Liver (tissue), 9 donors: ENCODE measurements around the gene RPH3AL. TPM values are rescaled to one million over a fixed set of nuclear protein-coding genes. Genes with fewer than 3 reads are reported as not detected.

Experiments
- DNase-seq: peaks from one replicate; pipeline ENCODE4 v3.0.0-alpha.2; 2017; ENCODE audit warnings: low spot score
- H3K27ac ChIP-seq, 2 donors: one replicate each; pipeline ENCODE4 v1.7.0; 2013; ENCODE audit warnings: inconsistent platforms in 2 of 2, low read length in 2 of 2, control low read depth in 1 of 2, low read depth in 1 of 2, mild to moderate bottlenecking in 1 of 2
- H3K27me3 ChIP-seq, 4 donors: one replicate each; pipeline versions ENCODE4 v1.6.1 to v1.7.0; 2013; ENCODE audit warnings: low read length in 3 of 4, inconsistent platforms in 1 of 4, mild to moderate bottlenecking in 1 of 4, moderate library complexity in 1 of 4; ENCODE audit not compliant: control insufficient read depth in 4 of 4, insufficient read depth in 4 of 4
- H3K36me3 ChIP-seq, 4 donors: one replicate each; pipeline versions ENCODE4 v1.6.1 to v1.7.0; 2013; ENCODE audit warnings: low read length in 3 of 4, mild to moderate bottlenecking in 3 of 4, low read depth in 1 of 4, moderate library complexity in 1 of 4; ENCODE audit not compliant: control insufficient read depth in 4 of 4, insufficient read depth in 3 of 4
- H3K4me1 ChIP-seq, 4 donors: one replicate each; pipeline versions ENCODE4 v1.6.1 to v1.7.0; 2013; ENCODE audit warnings: low read length in 3 of 4, mild to moderate bottlenecking in 3 of 4, moderate library complexity in 1 of 4; ENCODE audit not compliant: control insufficient read depth in 4 of 4, insufficient read depth in 4 of 4
- H3K4me3 ChIP-seq, 3 donors: one replicate each; pipeline versions ENCODE4 v1.6.1 to v1.7.0; 2013; ENCODE audit warnings: low read length in 3 of 3, control low read depth in 1 of 3, low read depth in 1 of 3, mild to moderate bottlenecking in 1 of 3
- H3K9ac ChIP-seq, 2 donors: one replicate each; pipeline ENCODE4 v1.7.0; 2013; ENCODE audit warnings: low read length in 2 of 2, mild to moderate bottlenecking in 2 of 2, moderate library complexity in 2 of 2, control low read depth in 1 of 2, low read depth in 1 of 2
- H3K9me3 ChIP-seq, 4 donors: one replicate each; pipeline versions ENCODE4 v1.6.1 to v1.7.0; 2013; ENCODE audit warnings: low read length in 3 of 4; ENCODE audit not compliant: control insufficient read depth in 4 of 4
- EGR1 ChIP-seq, 2 donors: IDR thresholded peaks; 2 replicates each; pipeline ENCODE4 v1.6.1; 2016 to 2018; ENCODE audit warnings: antibody characterized with exemption in 2 of 2, low read depth in 2 of 2
- FOXA1 ChIP-seq: IDR thresholded peaks from 2 replicates; pipeline ENCODE4 v1.6.1; 2016; ENCODE audit warnings: antibody characterized with exemption
- GABPA ChIP-seq, 2 donors: IDR thresholded peaks in 1 of 2; conservative IDR thresholded peaks in 1 of 2; 2 replicates each; pipeline ENCODE4 v1.6.1; 2016; ENCODE audit warnings: antibody characterized with exemption in 2 of 2, mild to moderate bottlenecking in 1 of 2, moderate library complexity in 1 of 2
- HNF4G ChIP-seq: IDR thresholded peaks from 2 replicates; pipeline ENCODE4 v1.6.1; 2016; ENCODE audit warnings: antibody characterized with exemption
- JUND ChIP-seq, 2 donors: IDR thresholded peaks; 2 replicates each; pipeline ENCODE4 v1.6.1; 2016; ENCODE audit warnings: antibody characterized with exemption in 2 of 2
- MAX ChIP-seq: IDR thresholded peaks from 2 replicates; pipeline ENCODE4 v1.6.1; 2016; ENCODE audit warnings: antibody characterized with exemption
- NR2F2 ChIP-seq: IDR thresholded peaks from 2 replicates; pipeline ENCODE4 v1.6.1; 2016; ENCODE audit warnings: antibody characterized with exemption
- RAD21 ChIP-seq, 2 donors: IDR thresholded peaks; 2 replicates each; pipeline ENCODE4 v1.6.1; 2016; ENCODE audit warnings: antibody characterized with exemption in 2 of 2, mild to moderate bottlenecking in 2 of 2
- TAF1 ChIP-seq: conservative IDR thresholded peaks from 2 replicates; pipeline ENCODE4 v1.6.1; 2016; ENCODE audit warnings: antibody characterized with exemption, mild to moderate bottlenecking
- YY1 ChIP-seq: IDR thresholded peaks from 2 replicates; pipeline ENCODE4 v1.6.1; 2016; ENCODE audit warnings: antibody characterized with exemption, mild to moderate bottlenecking
- ZBTB33 ChIP-seq: IDR thresholded peaks from 2 replicates; pipeline ENCODE4 v1.6.1; 2016; ENCODE audit warnings: antibody characterized with exemption
- WGBS: extraction: QIAGEN DNeasy Blood & Tissue Kit; methylation state at CpG from one replicate; pipeline ENCODE4 v1.1.7; 2013; 5-methylcytosine and 5-hydroxymethylcytosine counted together
- polyA plus RNA-seq, 2 donors: library from polyadenylated mRNA; stranded (reverse) in 1 of 2; unstranded in 1 of 2; fragments of 200-250 nt in 1 of 2; fragments of >200 nt in 1 of 2; fragmentation: Nextera tagmentation in 1 of 2; extraction: Ambion mirVana in 1 of 2; gene quantifications; one replicate each; pipeline versions ENCODE4 v1.2.1 to v1.2.3, GENCODE V29; 2013 to 2015
- total RNA-seq, 2 donors: library from RNA; depleted of rRNA; stranded (reverse); fragments of >200 nt; gene quantifications; one replicate each; pipeline ENCODE4 v1.2.3, GENCODE V29; 2014
- TF ChIP-seq, protein P1 (sequence below): IDR thresholded peaks from 2 replicates; pipeline ENCODE4 v1.6.1; 2016; ENCODE audit warnings: antibody characterized with exemption
- donor health status: healthy.
- donor health status: healthy.
- donor health status: healthy.
- donor health status: healthy.
- donor health status: healthy.

Gene RPH3AL
- total and polyA plus RNA-seq, 4 donors = 8.5 to 52.5 (median 13.9) TPM

DNA sequence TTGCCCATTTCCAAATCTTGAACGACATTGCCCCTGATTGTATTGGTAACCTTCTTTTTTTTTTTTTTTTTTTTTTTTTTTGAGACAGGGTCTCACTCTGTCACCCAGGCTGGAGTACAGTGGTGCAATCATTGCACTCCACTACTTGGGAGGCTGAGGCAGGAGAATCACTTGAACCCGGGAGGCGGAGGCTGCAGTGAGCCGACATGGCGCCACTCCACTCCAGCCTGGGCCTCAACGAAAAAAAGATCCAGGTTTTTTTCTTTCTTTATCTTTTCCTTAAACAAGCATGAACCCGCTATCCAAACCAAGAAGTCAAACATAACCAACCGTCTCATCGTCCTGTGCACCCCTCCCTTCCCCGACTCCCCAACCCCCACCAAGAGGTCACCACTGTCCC, 47.6 kb upstream of the RPH3AL start:
- WGBS = 65% methylated on average over 10 of the region's 10 CpGs
- no peak overlapping the region for H3K27ac ChIP-seq
- H3K9ac ChIP-seq = no peak overlapping the region
- TF ChIP-seq FOXA1 (no peak), YY1 (no peak), NR2F2 (no peak)
- no peak overlapping the region for H3K4me3 ChIP-seq
- H3K9me3 ChIP-seq = no peaks in the 10 kb centered on the region
- no peak for DNase-seq
- no peaks in the 10 kb centered on the region for H3K27me3 ChIP-seq
- H3K4me1 ChIP-seq = no peaks in the 10 kb centered on the region
- H3K36me3 ChIP-seq = no peaks in the 10 kb centered on the region

GRCh38 chr17:396788-397187, 44.2 kb upstream of the RPH3AL start:
- H3K36me3 ChIP-seq = no peaks in the 10 kb centered on the region
- TF ChIP-seq GABPA (IDR thresholded peaks at IDR 0.05 in 1 of 2, conservative IDR thresholded peaks at IDR 0.05 in 1 of 2) (no peak), MAX (no peak), HNF4G (no peak)
- TF ChIP-seq, protein P1, sequence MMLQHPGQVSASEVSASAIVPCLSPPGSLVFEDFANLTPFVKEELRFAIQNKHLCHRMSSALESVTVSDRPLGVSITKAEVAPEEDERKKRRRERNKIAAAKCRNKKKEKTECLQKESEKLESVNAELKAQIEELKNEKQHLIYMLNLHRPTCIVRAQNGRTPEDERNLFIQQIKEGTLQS = no peak
- no peaks in the 10 kb centered on the region for H3K27me3 ChIP-seq
- no peaks in the 10 kb centered on the region for H3K9me3 ChIP-seq
- H3K27ac ChIP-seq = no peak overlapping the region
- no peak overlapping the region for H3K4me3 ChIP-seq
- H3K9ac ChIP-seq = no peak overlapping the region
- 89% methylated on average over 6 of the region's 6 CpGs for WGBS
- peaks cover 0 to 13% (median 6%) of the 10 kb centered on the region in 4 donors for H3K4me1 ChIP-seq
- DNase-seq = no peak

DNA sequence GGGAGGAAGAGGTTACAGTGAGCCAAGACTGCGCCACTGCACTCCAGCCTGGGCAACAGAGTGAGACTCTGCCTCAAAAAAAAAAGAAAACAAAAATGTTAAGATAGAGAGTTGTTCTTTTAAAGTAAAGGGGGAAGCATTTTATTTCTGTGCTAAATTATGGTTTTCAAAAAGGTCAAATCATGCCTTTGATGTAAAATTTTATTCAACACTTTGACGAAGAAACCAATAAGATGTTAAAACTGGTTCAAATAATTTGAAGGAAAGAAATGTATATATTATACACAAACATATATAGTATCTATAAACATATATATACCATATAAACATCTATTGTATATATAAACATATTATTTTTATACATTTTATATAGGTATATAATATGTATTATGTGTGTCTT, 43.4 kb upstream of the RPH3AL start:
- Histone ChIP-seq H3K9me3 (no peaks in the 10 kb centered on the region), H3K27me3 (no peaks in the 10 kb centered on the region), H3K4me1 (peaks cover 0 to 13% (median 6%) of the 10 kb centered on the region in 4 donors), H3K36me3 (no peaks in the 10 kb centered on the region), H3K4me3 (no peak overlapping the region), H3K9ac (no peak overlapping the region), H3K27ac (no peak overlapping the region)
- TF ChIP-seq TAF1 (no peak), MAX (no peak), EGR1 (IDR thresholded peaks at IDR 0.05; ENCODE audit: low read depth in 2 of 2) (no peak), JUND (IDR thresholded peaks at IDR 0.05) (no peak), RAD21 (IDR thresholded peaks at IDR 0.05) (no peak), GABPA (IDR thresholded peaks at IDR 0.05 in 1 of 2, conservative IDR thresholded peaks at IDR 0.05 in 1 of 2) (no peak), ZBTB33 (no peak), HNF4G (no peak)
- TF ChIP-seq, protein P1 = no peak
- 98% methylated on average over 2 of the region's 2 CpGs for WGBS
- no peak for DNase-seq
